Endometrial microvascular endothelial cells (primary cell): ENCODE measurements around the gene IVNS1ABP. TPM values are rescaled to one million over a fixed set of nuclear protein-coding genes. Genes with fewer than 3 reads are reported as not detected.

ENCODE experiments used
- in situ Hi-C: cut with HindIII; loops from 2 replicates; pipeline ENCODE4 v1.10.0; 2017; ENCODE audit warnings: low sequenced_read_pairs, low pct_unique_long_range_greater_than_20kb; ENCODE audit errors: inconsistent ontology term
- total RNA-seq: library from RNA; depleted of rRNA; stranded (reverse); fragments of >200 nt; gene quantifications from one replicate; pipeline ENCODE4 v1.2.3, GENCODE V29; 2015; ENCODE audit errors: inconsistent ontology term

Gene IVNS1ABP
- total RNA-seq, 1 donor from 2014 or later = 46.1 TPM

DNA sequence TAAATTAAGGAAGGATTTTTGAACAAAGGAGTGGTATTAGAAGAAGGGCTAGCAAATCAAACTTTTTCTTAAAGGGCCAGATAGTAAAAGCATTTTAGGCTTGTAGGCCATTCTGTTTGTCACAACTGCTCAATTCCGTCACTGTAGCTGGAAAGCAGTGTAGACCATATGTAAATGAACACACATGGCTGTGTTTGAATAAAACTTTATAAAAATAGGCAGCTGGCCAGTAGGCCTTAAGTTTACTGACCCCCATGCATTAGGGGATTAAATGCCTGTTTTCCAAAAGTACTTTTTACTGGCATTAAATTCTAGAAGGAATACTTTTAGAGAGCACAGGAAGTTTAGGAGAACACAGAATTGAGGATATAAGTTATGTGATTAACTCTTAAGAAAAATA, 8.9 kb downstream of the IVNS1ABP start:
- in situ Hi-C loops = no loop called here

GRCh38 chr1:185305419-185305818, 11.6 kb downstream of the IVNS1ABP start:
- in situ Hi-C loops = no loop called here

DNA sequence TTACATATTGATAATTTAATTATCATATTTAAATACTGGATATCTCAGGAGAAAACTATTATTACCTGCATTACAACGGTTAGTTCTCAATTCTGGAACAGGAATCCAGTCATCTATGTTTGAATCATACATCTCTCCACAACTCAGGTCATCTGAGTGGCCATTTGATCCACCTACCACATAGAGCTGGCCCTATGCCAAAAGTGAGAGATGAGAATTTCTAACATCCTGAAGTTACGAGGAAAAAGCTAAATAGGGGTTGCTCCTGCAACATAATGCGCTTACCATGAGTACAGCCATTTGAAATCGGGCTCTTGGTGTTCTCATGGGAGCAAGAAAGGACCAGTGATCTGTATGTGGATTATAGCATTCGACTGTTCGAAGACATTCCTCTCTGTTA, 16.9 kb downstream of the IVNS1ABP start:
- in situ Hi-C loops = no loop called here

- in situ Hi-C loops = no loop called here
These were observed 19.1 kb downstream of the IVNS1ABP start for GRCh38 chr1:185297982-185298381.

DNA sequence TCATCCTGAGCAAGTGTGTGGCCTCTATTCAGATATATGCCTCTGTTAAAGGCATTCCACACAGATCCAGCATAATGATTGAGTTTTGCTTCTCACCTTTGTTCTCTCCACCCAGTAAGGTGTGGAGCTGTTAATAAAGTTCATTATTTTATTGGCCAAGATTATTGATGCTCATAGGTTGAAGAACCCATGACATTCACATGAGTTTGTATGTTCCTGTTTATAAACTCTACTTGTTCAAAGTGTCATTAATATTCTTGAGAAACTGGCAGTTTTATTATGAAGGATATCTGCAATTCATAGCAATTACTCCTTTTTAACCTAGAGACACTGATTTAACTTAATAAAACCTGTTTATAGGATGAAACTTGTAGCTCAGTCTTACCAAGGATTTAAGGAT, 22.0 kb downstream of the IVNS1ABP start:
- in situ Hi-C loops = no loop called here

- in situ Hi-C loops = no loop called here
These were observed 23.0 kb downstream of the IVNS1ABP start for GRCh38 chr1:185293967-185294542.

DNA sequence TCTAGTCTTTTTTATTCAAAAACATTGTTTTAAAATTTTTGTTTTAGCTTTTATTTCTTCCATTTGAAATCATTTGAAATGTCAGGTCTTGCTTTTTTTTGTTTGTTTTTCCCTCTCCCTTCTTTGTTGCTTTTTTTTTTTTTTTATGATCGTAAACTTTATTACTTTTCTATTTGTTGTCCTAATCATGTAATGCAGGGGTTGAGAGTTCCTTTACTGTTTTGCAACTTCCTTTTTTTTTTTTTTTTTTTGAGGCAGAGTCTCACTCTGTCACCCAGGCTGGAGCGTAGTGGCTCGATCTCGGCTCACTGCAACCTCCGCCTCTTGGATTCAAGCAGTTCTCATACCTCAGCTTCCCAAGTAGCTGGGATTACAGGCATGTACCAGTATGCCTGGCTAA, 24.8 kb downstream of the IVNS1ABP start:
- in situ Hi-C loops = no loop called here

GRCh38 chr1:185291652-185292051, 25.4 kb downstream of the IVNS1ABP start:
- in situ Hi-C loops = no loop called here

DNA sequence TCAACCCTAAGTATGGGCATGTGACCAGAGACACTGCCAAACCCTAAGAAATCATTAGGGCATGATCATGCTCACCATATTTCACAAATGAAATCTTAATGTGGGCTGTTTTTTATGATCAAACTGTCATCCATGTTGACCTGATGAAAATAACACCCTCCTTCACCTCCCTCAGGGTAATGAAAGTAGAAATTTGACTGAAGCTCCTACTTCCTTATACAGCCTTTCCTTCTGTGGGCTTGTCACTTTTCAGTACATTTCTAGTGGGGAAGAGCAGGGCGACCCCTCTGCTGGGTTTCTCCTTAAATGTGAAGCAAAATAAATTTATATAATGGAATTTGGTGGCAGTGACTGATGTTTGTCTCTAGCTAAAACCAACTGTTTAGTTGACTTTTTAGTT, 25.9 kb downstream of the IVNS1ABP start:
- in situ Hi-C loops = no loop called here

- in situ Hi-C loops = no loop called here
These were observed 27.2 kb downstream of the IVNS1ABP start for GRCh38 chr1:185289880-185290279.

- in situ Hi-C loops = no loop called here
These were observed 28.6 kb downstream of the IVNS1ABP start for GRCh38 chr1:185288435-185288834.

GRCh38 chr1:185287451-185287850, 29.6 kb downstream of the IVNS1ABP start:
- in situ Hi-C loops = no loop called here

DNA sequence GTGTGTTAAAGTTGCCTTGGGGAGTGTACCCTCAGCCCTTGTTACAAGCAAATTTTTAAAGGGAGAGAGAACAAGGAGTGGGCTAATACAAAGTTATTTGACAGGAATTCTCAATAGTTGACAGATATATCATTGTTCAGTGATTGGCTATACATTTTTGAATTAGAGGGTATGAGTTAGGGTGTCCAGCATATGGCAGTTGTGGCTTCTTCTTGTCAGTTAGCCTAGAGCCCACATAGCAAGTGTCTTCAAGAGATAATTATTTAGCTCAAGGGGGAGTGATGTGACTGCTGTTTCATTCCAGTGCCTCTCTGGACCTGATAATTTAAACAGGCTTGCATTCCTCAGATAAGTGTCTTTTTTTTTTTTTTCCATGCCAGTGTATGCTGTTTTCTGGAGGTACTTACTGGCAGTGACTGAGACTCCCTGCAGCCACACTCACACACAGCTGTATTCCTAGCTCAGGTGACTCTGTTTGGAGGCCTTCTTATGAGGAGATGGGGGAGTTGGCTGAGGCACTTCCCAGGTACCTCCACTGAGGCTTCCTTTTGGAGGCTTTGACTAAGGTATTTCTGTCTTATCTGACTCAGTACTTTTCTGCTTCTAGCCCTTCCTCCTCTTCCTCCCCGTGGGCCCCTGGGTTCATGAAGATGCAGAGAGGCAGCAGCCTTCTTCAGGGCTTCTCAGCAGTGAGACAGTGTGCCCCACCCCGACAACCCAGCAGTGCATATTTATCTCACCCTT, 32.3 kb downstream of the IVNS1ABP start:
- in situ Hi-C loops = no loop called here

DNA sequence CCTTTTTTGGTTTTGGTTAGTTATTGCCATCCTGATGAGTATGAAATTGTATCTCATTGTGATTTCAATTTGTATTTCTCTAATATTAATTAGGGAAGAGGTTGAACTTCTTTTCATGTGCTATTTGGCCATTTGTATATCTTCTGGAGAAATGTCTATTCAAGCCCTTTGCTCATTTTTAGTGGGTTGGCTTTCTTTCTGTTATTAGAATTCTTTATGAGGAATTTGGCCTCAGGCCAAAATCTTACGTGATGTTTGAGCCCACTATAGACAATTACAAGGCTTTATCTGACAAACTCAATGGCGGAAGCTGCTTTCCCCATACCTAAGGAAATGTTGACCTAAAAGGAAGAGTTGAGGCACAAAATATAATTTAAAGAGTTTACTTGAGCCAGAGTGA, 32.9 kb downstream of the IVNS1ABP start:
- in situ Hi-C loops = no loop called here

DNA sequence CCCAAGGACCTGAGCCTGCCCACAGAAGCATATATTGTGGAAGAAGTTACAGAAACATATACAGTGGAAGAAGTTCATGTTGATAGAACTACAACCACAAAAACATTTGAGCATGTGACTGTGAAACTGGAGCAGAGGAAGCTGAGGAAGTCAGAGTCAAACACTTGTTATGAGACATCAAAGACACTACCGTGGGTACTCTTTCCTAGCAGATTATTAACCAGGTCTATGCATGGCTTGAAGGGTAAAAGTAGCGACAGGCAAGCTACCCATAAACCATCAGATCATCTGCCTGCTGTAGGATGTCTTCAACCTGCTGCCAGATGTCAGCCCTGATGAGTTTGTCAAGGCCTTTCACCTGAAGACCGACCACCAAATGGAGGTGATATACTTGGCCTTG, 35.8 kb downstream of the IVNS1ABP start:
- in situ Hi-C loops = no loop called here

DNA sequence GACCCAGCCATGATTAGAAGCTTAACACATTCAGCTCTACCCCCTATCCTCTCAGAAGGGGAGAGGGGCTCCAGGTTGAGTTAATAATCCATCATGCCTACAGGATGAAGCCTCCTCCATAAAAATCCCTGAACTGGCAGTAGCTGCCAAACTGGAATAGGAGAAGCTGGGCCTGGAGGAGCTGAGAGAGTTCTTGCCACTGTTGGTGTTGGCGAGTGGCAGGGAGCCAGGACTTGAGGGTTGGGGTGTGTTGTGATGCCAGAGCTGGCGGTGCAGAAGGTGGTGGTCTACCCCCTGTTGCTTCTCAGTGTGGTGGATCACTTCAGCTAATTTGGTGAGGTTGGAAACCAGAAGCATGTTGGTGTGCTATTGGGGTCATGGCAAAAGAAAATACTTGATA, 36.5 kb downstream of the IVNS1ABP start:
- in situ Hi-C loops = no loop called here

- in situ Hi-C loops = no loop called here
These were observed 37.5 kb downstream of the IVNS1ABP start for GRCh38 chr1:185279571-185279970.

DNA sequence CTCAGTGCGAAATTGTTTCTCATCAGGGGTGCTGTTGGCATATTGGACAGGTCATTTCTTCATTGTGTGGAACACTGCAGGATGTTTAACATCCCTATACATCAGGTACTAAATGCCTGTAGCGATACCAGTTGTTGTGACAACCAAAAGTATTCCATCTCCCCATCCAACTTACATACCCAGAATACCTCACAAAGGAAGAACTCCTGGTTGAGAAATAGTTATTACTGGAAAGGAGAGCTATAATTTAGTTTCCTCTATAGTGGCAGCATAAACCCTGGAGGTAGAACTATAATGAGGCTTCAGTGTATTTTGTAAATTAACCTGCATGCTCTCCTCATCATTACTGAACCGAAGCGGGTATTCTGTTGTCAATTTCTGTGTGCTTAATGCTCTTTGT, 45.1 kb downstream of the IVNS1ABP start:
- in situ Hi-C loops = no loop called here

DNA sequence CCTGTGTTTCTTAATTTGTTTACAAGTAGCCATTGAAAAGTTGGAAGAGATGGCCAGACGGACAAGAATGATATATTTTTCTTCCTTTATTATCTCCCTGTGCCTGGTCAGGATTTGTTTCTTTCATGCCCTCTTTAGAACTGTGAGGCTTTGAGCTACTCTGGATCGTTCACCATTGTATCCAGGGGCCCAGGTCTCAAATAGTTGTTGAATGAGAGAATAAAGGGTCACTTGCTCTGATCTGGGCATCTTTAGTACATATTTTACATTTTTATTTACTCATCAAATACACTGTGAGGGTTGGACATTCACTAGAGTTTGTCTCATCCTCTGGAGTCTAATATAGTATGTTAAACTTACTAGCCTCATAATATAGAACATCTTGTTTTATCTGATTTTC, 48.7 kb downstream of the IVNS1ABP start:
- in situ Hi-C loops = no loop called here

DNA sequence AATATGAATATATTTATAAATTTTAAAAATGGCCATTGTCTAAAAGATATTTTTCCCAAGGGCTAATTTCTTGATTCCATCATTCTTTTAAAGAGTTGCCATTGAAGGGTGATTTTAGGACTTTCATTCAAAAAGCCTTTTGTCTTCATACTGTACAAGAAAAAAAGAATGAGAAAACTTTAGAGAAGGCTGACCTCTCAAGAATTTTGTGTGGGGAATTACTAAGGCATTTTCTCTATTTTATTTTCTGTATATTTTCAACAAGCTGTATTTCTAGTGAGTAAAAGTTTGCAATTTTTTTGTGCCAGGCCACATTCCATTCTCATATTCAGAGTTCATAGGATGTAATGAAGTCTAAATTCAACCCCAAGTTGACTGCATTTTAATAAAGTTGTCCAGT, 49.3 kb downstream of the IVNS1ABP start:
- in situ Hi-C loops = no loop called here

DNA sequence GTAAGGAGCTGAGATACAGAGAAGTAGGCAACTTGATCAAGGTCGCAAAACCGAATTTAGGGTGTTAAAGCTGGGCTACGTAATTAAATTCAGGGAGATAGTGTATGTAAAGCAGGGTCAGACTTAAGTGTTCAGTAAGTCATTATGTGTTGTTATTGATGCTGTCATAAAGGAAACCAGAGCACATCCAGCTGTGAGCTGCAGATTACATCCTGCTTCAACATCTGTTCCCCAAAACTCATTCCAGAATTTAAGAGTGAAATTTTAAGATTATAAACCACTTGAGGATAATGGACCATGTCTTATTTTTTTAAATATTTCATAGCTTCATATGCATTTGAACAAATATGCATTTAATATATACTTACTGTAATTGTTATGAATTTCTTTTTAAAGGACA, 49.7 kb downstream of the IVNS1ABP start:
- in situ Hi-C loops = no loop called here
